Astrocyte (in vitro differentiated cells and primary cell): Measurements from ENCODE around the gene TAGLN3.

ENCODE experiments used
- CTCF ChIP-seq: IDR thresholded peaks from 2 replicates; pipeline ENCODE4 v1.5.1; 2011; ENCODE audit warnings: low read depth, mild to moderate bottlenecking, inconsistent platforms, low read length, moderate library complexity; ENCODE audit not compliant: insufficient read depth
- EZH2 ChIP-seq: IDR thresholded peaks from 2 replicates; pipeline ENCODE4 v1.6.1; 2012; ENCODE audit warnings: mild to moderate bottlenecking, low read length, inconsistent platforms; ENCODE audit not compliant: insufficient read depth

- TF ChIP-seq CTCF (no peak), EZH2 (no peak)
These were observed 42.8 kb upstream of the TAGLN3 start for GRCh38 chr3:111955876-111956275.
